Activated T-cell treated with anti-CD3 and anti-CD28 coated beads for 48 hours (primary cell): ENCODE measurements around the gene GNB4.

Experiments
- DNase-seq: peaks from one replicate; pipeline ENCODE4 v3.0.0-alpha.2; 2020; ENCODE audit warnings: low read depth

GNB4 gene

GRCh38 chr3:179355996-179356395 lies 95.3 kb downstream of the GNB4 start:
- DNase-seq: no peak

DNA sequence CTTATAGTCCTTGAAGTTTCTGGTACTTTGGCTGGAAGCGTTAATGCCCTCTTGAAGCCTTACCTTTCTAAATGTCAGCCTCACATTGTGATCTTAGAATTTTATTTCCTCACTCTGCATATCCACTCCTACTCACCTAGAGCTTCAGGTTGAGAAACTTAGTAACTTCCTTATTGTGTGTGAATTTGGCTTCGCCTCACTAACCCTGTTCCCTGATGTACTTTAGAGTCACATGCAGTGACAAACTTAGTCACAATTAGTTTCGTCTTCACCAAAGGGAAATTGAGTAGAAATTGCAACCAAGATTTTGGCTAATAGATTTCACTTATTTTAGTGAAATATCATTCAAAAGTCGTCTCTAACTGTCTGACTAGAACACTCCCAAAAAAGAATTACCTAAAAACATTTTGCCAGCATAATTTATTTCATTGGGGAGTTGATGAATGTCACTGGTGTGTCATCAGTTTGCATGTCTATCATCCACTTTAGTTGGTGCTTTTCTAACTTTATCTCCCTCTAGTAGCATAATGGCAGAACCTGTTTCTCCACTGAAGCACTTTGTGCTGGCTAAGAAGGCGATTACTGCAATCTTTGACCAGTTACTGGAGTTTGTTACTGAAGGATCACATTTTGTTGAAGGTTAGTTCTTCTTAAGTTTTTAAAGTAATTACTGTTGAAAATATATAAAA lies 102.8 kb downstream of the GNB4 start:
- DNase-seq: no peak

GRCh38 chr3:179347345-179348194 lies 103.7 kb downstream of the GNB4 start, which contains the start of gene MFN1:
TSS of gene MFN1 (plus strand) at chr3:179347709. CDS start at chr3:179348852, 1,143 bp downstream.
- DNase-seq: peak; percentile 85
